ENCODE measurements around the gene TMEM163.

TMEM163 gene

GRCh38 chr2:134713606-134714005, 5.2 kb downstream of the TMEM163 start:
- Histone ChIP-seq H3K4me2 (ENCODE audit: low read length) (no peak overlapping the region), H3K27me3 (ENCODE audit: insufficient read depth, low read length) (peaks cover 11% of the 10 kb centered on the region; the same call in 1 of the 2 replicates), H3F3A (ENCODE audit: insufficient read depth, low read length) (no peaks in the 10 kb centered on the region), H3K27ac (ENCODE audit: low read depth, low read length, poor library complexity, severe bottlenecking) (no peak overlapping the region), H3K79me2 (ENCODE audit: insufficient read depth, low read length) (no peaks in the 10 kb centered on the region), H4K20me1 (ENCODE audit: insufficient read depth, low read length) (no peaks in the 10 kb centered on the region), H3K4me1 (ENCODE audit: insufficient read depth, low read length, severe bottlenecking) (no peaks in the 10 kb centered on the region), H3K4me3 (ENCODE audit: low read depth, low read length, poor library complexity, severe bottlenecking) (no peak overlapping the region), H3K9ac (ENCODE audit: low read length) (no peak overlapping the region), H3K9me3 (ENCODE audit: low read length) (no peaks in the 10 kb centered on the region), H2AFZ (ENCODE audit: low read length) (no peak overlapping the region), H3K9me2 (ENCODE audit: low read depth, low read length) (no peaks in the 10 kb centered on the region), H3K36me3 (ENCODE audit: insufficient read depth, low read length) (no peaks in the 10 kb centered on the region)
- no peak for TF ChIP-seq EZH2 (IDR thresholded peaks at IDR 0.05; ENCODE audit: borderline replicate concordance, low read length)
- TF ChIP-seq CTCF (IDR thresholded peaks at IDR 0.05; ENCODE audit: low read length): no peak

DNA sequence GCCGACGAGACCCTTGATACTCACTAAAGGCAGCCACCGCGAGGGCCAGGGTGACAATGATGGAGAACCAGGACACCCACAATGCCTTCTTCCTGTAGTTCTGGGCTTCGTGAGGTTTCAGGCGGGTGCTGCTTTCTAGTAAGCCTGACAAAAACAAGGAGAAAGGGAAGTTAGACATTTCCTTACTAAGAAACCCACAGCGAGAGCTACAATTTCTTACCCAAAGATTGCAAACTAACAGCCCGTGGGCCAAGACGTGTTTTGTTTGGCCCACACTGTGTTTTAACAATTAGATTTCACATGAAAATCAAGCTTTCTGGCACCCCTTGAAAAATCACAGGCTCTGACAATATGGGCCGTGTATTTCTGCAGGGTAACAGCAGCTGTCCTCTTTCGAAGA, 5.6 kb downstream of the TMEM163 start:
- no peak overlapping the region for H3K27ac ChIP-seq (ENCODE audit: low read depth, low read length, poor library complexity, severe bottlenecking)
- H2AFZ ChIP-seq (ENCODE audit: low read length): no peak overlapping the region
- H3K79me2 ChIP-seq (ENCODE audit: insufficient read depth, low read length): no peaks in the 10 kb centered on the region
- no peaks in the 10 kb centered on the region for H3F3A ChIP-seq (ENCODE audit: insufficient read depth, low read length)
- H3K36me3 ChIP-seq (ENCODE audit: insufficient read depth, low read length): no peaks in the 10 kb centered on the region
- H3K4me2 ChIP-seq (ENCODE audit: low read length): no peak overlapping the region
- H3K4me1 ChIP-seq (ENCODE audit: insufficient read depth, low read length, severe bottlenecking): no peaks in the 10 kb centered on the region
- H3K4me3 ChIP-seq (ENCODE audit: low read depth, low read length, poor library complexity, severe bottlenecking): no peak overlapping the region
- H3K9me2 ChIP-seq (ENCODE audit: low read depth, low read length): no peaks in the 10 kb centered on the region
- TF ChIP-seq CTCF (IDR thresholded peaks at IDR 0.05; ENCODE audit: low read length) (no peak), EZH2 (IDR thresholded peaks at IDR 0.05; ENCODE audit: borderline replicate concordance, low read length) (no peak)
- H3K9ac ChIP-seq (ENCODE audit: low read length): no peak overlapping the region
- H4K20me1 ChIP-seq (ENCODE audit: insufficient read depth, low read length): no peaks in the 10 kb centered on the region
- H3K9me3 ChIP-seq (ENCODE audit: low read length): no peaks in the 10 kb centered on the region
- H3K27me3 ChIP-seq (ENCODE audit: insufficient read depth, low read length): peaks cover 9% of the 10 kb centered on the region; the same call in 1 of the 2 replicates

- no peaks in the 10 kb centered on the region for H3K4me1 ChIP-seq (ENCODE audit: insufficient read depth, low read length, severe bottlenecking)
- H3K4me2 ChIP-seq (ENCODE audit: low read length): no peak overlapping the region
- no peak overlapping the region for H3K4me3 ChIP-seq (ENCODE audit: low read depth, low read length, poor library complexity, severe bottlenecking)
- H3K27ac ChIP-seq (ENCODE audit: low read depth, low read length, poor library complexity, severe bottlenecking): no peak overlapping the region
- H3K27me3 ChIP-seq (ENCODE audit: insufficient read depth, low read length): peaks cover 6% of the 10 kb centered on the region; the same call in 1 of the 2 replicates
- no peaks in the 10 kb centered on the region for H3F3A ChIP-seq (ENCODE audit: insufficient read depth, low read length)
- no peaks in the 10 kb centered on the region for H3K36me3 ChIP-seq (ENCODE audit: insufficient read depth, low read length)
- H4K20me1 ChIP-seq (ENCODE audit: insufficient read depth, low read length): no peaks in the 10 kb centered on the region
- H3K79me2 ChIP-seq (ENCODE audit: insufficient read depth, low read length): no peaks in the 10 kb centered on the region
- H3K9me2 ChIP-seq (ENCODE audit: low read depth, low read length): no peaks in the 10 kb centered on the region
- no peak for TF ChIP-seq CTCF (IDR thresholded peaks at IDR 0.05; ENCODE audit: low read length)
- TF ChIP-seq EZH2 (IDR thresholded peaks at IDR 0.05; ENCODE audit: borderline replicate concordance, low read length): no peak
- H3K9ac ChIP-seq (ENCODE audit: low read length): no peak overlapping the region
- H3K9me3 ChIP-seq (ENCODE audit: low read length): no peaks in the 10 kb centered on the region
- no peak overlapping the region for H2AFZ ChIP-seq (ENCODE audit: low read length)
Measured at GRCh38 chr2:134712736-134713135, 6.1 kb downstream of the TMEM163 start.

All from OCI-LY1 (cell line).